GM21737 (cell line): ENCODE measurements around the gene AKAP6.

Experiments used
- ATAC-seq: cut with Tn5 transposase; IDR thresholded peaks from one replicate; pipeline ENCODE4 v1.9.1; 2021; ENCODE audit warnings: mild to moderate bottlenecking, moderate library complexity; ENCODE audit not compliant: unreplicated experiment

The AKAP6 gene

DNA sequence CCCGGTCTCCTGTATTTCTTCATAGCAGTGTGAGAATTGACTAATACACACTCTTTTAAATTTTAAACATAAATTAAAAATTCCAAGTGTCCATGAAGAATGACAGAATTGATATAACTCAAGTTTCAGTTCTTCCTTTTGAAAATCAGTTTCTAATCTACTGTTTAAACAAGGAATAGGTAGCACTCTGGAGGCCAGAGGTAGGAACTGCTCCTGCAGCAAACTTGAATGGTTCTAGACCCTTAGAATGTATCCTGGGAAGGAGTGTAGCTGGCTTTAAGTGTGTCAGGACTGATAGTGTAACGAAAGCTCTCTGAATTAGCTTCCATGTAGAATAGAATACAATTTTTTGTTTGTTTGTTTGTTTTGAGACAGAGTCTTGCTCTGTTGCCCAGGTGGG, 76.8 kb downstream of the AKAP6 start:
- no peak for ATAC-seq

- ATAC-seq = no peak
These were observed 78.0 kb downstream of the AKAP6 start for GRCh38 chr14:32407130-32407529.

GRCh38 chr14:32408018-32408417, 78.9 kb downstream of the AKAP6 start:
- no peak for ATAC-seq

DNA sequence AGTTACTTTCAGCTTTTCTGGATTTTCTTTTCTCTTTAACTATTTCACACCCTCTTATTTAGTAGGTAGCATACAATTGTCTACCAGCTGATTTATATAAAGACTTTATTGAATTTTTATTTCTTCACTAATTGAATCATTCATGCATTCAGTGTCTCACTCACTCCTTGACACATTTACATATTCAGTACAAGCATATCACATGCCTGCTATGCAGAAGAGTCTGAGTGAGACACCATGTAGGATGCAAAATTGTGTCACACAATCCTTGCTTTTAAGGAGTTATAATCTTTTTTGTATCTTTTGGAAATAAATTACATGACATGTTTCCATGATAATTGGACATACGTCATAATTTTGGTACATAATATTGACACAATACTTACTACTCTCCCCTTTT, 83.0 kb downstream of the AKAP6 start:
- ATAC-seq = no peak

GRCh38 chr14:32412532-32412931, 83.4 kb downstream of the AKAP6 start:
- no peak for ATAC-seq

DNA sequence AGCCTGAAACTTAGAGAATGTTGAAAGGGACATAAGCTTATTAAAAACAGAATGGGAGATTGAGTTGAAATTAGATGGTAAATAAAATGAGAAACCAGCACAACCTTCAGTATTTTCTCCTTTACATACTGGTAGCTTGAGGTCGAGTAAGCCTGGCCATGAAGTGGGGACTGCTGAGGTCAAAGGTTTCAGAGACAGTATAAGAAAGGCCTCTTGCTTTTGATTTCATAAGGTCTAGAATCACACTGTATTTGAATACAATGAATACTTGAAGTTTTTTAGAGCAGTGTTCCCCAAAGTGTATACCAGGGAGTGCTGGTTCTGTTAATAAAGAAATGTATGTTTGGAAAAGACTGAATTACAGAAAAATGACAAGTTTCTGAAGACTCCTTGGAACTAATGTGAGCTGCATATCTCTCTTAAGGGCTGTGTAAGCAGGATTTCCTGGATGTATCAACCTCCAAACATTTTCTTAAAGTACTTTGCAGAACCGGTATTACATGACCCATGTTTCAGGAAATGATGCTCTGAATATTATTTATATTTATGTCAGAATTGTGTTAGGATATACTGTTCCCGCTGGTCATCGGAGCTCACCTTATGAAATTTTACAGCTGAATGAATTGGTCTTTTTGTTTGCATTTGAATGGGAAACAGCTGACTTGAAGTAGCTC, 85.0 kb downstream of the AKAP6 start:
- no peak for ATAC-seq

DNA sequence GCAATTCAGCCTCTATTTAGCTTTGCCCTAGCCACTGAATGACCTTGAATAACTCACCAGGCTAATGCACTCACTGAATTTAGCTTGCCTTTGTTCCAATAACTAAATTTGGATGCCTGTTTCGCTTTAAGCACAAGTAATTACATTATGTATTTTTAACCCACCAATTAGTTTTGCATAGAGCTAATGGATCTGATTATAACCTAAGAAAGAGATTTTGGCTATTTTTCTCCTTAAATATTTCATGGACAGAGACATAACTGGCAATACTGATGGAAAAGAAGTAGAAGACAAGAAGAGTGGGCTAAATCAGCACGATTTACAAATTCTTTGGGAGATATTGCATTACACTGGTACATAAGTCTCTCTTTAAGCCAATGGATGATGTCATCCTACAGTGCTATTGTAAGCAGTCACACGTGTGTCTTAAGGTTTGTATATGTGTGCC, 85.7 kb downstream of the AKAP6 start:
- ATAC-seq = no peak

DNA sequence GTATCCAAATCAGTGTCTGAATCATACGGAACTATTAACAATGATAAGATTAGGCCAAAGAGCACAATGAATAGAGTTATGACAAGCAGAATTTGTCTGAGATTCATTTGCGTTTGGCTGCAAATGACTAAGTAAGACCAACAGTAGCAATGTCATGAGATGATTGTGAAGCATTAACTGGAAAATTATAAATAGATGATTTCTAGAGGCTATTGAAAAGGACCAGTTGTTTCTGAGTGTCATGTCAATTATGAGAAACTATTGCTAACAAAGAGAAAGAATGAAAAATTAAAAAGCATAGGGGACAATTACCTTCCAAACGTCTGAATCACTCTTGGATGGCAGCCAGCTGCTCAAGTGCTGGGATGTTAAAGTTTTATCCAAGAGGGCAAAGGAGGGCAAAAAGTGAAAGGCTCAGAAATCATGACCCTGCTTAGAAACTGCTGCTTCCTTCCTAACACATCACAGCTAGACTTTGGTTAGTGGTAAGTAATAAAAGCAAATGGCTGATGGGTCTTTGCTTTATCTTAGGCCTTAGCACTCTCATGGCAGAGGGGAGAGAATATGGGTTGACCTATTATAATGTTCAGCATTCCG, 89.0 kb downstream of the AKAP6 start:
- no peak for ATAC-seq

GRCh38 chr14:32419429-32419828, 90.3 kb downstream of the AKAP6 start:
- ATAC-seq = no peak

DNA sequence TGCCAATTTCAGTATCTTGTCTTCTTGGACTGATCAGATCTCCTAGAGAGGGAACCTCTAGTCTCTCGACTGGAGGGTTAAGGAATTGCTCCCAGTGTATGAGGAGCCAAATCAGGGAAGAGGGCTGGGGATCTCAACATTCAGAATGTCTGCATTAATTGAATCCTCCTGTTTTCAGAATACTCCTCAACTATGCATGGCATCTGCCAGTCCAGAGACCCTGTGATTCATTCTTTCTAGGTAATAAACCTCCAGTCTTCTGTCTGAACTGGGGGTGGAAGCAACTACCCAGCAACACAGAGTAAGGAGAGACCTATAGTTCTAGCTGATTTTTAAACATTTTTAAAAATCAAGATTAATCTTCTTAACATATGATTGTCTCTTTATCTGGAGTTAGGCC, 92.7 kb downstream of the AKAP6 start:
- no peak for ATAC-seq

- no peak for ATAC-seq
These were observed 93.3 kb downstream of the AKAP6 start for GRCh38 chr14:32422440-32422839.

DNA sequence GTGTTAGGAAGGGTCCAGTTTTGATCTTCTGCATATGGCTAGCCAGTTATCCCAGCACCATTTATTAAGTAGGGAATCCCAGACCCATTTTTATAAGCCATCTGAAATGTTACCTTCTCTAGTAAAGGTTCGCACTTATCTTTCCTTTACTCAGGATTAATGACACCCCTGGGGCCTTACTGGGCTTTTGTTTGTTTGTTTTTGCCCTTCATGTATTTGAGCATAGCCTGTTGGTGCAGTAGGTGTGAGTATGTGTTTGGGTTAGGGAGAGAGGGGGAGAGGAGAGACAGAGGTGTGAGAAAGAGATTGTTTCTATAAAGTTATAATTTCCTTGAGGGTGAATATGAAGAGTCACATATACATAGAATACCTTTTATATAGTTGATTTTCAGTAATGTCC, 96.9 kb downstream of the AKAP6 start:
- no peak for ATAC-seq

DNA sequence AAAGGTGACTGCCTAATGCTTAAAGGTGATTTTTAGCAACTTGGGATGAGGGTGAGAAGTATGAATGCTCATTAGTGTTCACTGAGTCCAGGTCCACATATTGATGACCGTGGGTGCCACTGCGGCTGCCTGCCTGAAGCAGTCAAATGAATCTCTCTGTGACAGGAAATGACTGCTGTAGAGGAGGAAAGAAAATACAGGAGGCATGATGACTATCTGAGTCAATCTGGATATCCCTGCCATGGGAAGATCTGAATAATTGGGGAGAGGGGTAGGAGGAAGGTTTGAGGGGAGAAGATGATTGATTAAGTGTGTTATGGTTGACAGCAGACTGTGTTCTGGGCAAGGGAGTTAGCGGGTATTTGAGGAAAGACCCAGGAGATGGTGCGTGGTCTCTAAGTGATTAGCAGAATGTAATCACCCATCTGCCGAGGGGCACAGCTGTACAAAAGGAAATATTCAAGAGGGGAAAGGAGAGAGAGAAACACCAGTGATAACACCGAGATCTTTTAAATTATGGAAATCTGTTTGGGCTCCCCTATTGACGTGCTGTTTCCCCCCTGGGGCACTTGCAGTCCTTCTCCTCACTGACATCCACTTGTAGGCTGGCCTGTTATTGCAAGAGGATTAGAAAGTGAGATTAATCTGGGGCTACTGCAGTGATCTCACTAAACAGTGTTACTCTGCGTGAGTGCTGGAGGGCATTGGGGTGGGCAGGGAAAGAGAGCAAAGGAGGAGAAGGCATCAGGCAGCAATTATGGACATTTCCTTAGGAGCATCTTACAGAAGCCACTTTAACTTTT, 97.7 kb downstream of the AKAP6 start:
- no peak for ATAC-seq

- no peak for ATAC-seq
These were observed 98.8 kb downstream of the AKAP6 start for GRCh38 chr14:32427726-32428528.

DNA sequence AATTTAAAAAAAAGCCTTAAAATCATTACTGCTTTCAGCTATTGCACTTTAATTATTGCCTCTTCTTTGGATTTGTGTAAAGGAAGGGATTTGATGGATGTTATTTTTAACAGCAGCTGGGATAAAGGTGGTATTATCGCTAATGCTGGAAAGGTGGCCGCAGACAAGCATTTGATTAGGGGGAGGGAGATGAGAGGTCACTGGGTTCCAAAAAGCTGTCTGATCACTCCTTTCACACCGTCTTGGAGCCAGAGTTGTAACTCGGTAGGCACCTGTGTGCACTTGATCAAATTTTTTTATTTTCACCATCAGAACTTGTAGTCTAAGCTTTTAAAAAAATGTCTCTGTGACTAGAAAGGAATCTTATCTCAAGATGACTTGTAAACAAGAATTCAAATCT, 99.8 kb downstream of the AKAP6 start:
- no peak for ATAC-seq

- no peak for ATAC-seq
These were observed 101.2 kb downstream of the AKAP6 start for GRCh38 chr14:32430326-32430725.

DNA sequence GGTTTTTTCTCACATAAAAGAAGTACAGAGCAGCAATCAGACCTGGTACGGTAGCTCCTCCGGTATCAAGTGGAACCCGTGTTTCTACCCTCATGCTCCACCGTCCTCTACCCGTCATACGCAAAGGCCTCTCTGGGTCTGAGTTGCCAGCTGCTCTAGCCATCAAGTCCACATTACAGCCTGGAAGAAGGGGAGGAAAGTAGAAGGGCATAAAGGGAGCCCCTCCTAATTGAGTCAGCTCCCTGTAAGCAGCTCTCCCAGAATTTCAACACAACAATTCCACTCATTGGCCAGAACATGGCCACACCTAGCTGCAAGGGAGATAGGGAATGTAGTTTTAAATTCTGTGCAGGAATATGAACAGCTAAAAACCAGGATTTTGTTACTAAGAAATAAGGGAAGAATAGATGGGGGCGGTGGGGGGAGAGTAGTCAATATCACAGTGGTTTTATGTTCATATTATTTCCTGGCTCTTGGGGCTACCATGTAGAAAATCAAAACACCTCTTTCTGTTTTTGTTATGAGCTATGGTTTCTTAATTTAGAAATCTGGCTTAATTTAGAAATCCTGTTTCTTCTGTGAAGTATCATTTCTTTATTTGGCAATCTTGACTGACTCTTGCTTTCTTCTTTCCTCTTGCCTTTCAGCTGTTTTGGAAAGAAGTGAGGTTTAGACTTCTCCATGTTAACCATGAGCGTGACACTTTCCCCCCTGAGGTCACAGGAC, 103.9 kb downstream of the AKAP6 start:
- ATAC-seq = no peak

DNA sequence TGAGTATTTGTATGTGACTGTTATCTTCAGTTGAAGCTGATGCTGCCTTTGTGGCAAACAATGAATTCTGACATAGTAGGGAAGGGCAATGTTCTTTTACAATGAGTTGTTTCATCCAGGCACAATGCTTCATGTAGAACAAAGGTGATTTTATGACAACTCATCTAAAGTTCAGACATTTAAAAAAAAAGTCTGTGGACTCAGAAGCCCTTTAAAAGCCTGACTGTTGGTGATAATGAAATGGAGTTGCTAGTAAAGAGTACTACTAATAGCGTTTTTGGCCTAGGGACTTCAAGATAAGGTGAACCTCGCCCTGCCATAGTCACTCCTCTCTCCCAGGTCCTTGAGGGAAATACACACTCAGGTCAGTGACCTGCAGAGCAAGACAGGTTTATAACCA, 105.1 kb downstream of the AKAP6 start:
- no peak for ATAC-seq

DNA sequence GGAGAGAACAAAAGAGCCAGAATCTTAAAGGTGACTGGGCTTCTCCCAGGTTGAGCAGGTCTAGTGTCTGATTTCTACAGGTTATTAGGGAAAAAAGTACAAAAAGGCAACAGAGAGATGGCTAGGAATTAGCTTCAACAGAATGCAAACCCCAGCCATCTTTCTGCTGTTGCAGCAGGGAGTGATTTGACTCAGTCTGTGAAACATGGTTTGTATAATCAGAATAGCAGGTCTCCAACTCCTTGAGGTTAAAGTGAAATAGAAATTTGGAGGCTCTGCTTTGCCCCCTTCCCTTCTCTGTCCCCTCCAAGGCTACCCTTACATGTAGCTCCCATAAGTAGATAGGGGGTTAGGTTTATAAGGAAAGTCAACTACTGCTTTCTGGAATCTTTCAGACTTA, 105.8 kb downstream of the AKAP6 start:
- ATAC-seq = no peak

DNA sequence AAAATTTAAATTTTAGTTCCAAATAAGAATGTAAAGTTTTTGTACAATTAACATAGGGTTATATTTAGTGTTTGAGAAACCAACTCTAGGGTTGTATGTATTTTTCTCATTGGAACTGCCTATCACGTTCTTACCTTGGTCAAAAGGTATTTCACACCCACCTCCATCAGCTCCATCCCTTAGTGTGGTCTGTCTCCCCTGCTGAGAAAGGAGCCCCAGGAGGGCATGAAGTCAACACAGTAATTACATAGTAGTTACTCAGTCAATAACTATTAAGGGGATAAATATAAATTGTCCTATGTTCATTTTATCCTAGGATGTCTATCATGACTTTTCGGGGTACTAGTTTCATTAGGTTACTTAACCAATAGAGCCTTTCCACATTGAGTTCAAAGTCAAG, 106.3 kb downstream of the AKAP6 start:
- no peak for ATAC-seq

DNA sequence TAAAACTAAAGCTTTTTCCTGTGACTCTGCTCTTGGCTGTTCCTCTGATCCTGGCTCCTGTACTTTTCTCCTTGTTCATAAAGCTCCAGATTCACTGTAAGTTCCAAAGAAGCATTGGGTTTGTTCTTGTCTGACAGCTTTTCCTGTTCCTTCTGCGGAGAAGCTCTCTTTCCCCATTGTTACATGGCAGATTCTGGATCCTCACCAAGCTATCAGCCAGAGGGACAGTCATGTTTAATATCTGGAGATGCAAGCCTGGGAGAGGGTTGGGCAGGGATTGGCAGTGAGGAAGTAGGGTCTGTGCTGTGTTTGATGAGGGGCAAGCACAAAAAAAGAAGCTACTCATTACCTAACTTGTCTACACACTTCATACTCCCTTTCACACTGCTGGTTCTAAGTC, 107.9 kb downstream of the AKAP6 start:
- ATAC-seq = no peak
